Measurements from ENCODE around the gene SEMA5B. TPM values are rescaled to one million over a fixed set of nuclear protein-coding genes. Genes with fewer than 3 reads are reported as not detected.

SEMA5B gene
- total and polyA plus RNA-seq, 2 donors (not counting 1 experiment from before 2014, with no cell fraction given) = not detected

DNA sequence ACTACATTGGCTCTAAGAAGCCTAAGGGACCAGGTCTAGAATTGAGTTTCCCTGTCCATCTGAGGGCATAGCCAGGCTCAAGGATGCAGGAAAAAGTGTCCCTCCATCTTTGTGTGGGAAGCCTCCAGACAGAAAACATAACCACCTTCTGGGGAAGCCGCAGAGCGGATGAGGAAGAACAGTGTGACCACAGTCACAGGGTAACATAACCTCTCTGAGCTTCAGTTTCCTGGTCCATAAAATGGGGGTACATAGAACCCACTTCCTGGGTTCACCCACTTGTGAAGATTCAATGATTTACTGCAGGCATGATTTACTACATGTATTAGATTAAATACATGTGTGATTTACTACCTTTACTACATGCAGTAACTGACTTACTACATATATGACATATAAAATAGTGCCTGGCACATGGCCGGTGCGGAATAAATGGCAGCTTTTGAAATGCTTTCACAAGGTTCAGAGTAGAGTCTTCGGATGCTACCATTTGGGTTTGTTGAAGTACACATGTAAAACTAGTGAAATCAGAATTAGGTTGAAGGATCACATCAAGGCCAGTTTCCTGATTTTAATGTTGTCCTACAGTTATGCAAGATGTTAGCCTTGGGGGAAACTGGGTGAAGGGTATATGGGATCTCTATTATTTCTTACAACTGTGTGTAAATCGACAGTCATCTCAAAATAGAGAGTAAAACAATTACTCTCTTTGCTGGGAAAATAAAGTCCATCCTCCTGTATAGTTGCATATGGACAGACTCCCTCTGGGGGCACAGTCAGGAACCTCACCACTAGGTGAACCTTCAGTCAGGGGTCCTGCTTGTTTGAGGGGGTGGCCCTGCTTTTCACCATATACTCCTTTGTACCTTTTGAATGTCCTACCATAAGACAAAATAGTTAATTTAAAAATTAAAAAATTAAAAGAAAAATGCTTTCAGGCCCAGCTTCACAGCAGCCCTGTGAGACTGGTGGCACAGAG, 86.0 kb downstream of the SEMA5B start:
- H2AFZ ChIP-seq (ENCODE audit: insufficient read depth, low read depth, low read length, poor library complexity, severe bottlenecking) = no peak overlapping the region
- peaks cover 16% of the 10 kb centered on the region for H3K4me1 Mint-ChIP-seq
- H3K27ac ChIP-seq (ENCODE audit: low read length in 2 of 2) = no peak overlapping the region
- TF ChIP-seq, protein P1, sequence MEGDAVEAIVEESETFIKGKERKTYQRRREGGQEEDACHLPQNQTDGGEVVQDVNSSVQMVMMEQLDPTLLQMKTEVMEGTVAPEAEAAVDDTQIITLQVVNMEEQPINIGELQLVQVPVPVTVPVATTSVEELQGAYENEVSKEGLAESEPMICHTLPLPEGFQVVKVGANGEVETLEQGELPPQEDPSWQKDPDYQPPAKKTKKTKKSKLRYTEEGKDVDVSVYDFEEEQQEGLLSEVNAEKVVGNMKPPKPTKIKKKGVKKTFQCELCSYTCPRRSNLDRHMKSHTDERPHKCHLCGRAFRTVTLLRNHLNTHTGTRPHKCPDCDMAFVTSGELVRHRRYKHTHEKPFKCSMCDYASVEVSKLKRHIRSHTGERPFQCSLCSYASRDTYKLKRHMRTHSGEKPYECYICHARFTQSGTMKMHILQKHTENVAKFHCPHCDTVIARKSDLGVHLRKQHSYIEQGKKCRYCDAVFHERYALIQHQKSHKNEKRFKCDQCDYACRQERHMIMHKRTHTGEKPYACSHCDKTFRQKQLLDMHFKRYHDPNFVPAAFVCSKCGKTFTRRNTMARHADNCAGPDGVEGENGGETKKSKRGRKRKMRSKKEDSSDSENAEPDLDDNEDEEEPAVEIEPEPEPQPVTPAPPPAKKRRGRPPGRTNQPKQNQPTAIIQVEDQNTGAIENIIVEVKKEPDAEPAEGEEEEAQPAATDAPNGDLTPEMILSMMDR (IDR thresholded peaks at IDR 0.05) = no peak
- TF ChIP-seq EZH2 (IDR thresholded peaks at IDR 0.05; ENCODE audit: borderline replicate concordance, insufficient read depth, low read depth, low read length, poor library complexity, severe bottlenecking) = no peak
- 82% methylated on average over 4 of the region's 6 CpGs for WGBS (ENCODE audit: insufficient coverage)
- DNase-seq (no peak), ATAC-seq (ENCODE audit: low read depth) (no peak)
- H3K9me3 ChIP-seq (ENCODE audit: control extremely low read depth in 1 of 3, control insufficient read depth in 2 of 3, insufficient read depth in 1 of 3, low read length in 2 of 3) = no peaks in the 10 kb centered on the region
- no peak overlapping the region for H3K9ac ChIP-seq (ENCODE audit: low read length)
- H3K36me3 ChIP-seq (replicated peaks in 1 of 2; ENCODE audit: control extremely low read depth in 1 of 2, control insufficient read depth in 1 of 2, extremely low read depth in 1 of 2, insufficient read depth in 2 of 2, low read length in 1 of 2) = no peaks in the 10 kb centered on the region
- H3K4me1 ChIP-seq (ENCODE audit: control insufficient read depth in 2 of 2, insufficient read depth in 2 of 2, low read length in 2 of 2) = peaks cover 15 to 21% of the 10 kb centered on the region in 2 donors
- intact Hi-C loops (cut with micrococcal nuclease) = loop anchor here (2.0 kb wide), 1 partner anchor 317 kb away; no protein-coding TSS in a partner anchor
- no peaks in the 10 kb centered on the region for H3K9me3 Mint-ChIP-seq (ENCODE audit: insufficient read depth)
- no peak overlapping the region for H3K4me2 ChIP-seq (replicated peaks; ENCODE audit: low read depth, low read length, poor library complexity, severe bottlenecking)
- H3K27me3 ChIP-seq (replicated peaks in 1 of 4; ENCODE audit: control extremely low read depth in 1 of 4, control insufficient read depth in 3 of 4, insufficient read depth in 4 of 4, low read length in 3 of 4) = peaks cover 0 to 5% (median 1%) of the 10 kb centered on the region in 4 experiments
- H3K4me3 Mint-ChIP-seq = no peak overlapping the region
- ChIA-PET POLR2A (no interaction called here), CTCF (interaction anchor here (0.5 to 3.4 kb wide), 7 partner anchors 12 to 783 kb away, joined by 3 to 24 read pairs (median 3); no protein-coding TSS in a partner anchor)
- no peak overlapping the region for H3K27ac Mint-ChIP-seq
- no peaks in the 10 kb centered on the region for H3K79me2 ChIP-seq (ENCODE audit: control insufficient read depth, insufficient read depth, low read length)
- H3K27me3 Mint-ChIP-seq = no peaks in the 10 kb centered on the region
- no peaks in the 10 kb centered on the region for H4K20me1 ChIP-seq (ENCODE audit: control insufficient read depth, insufficient read depth, low read length, poor library complexity, severe bottlenecking)
- H3K4me3 ChIP-seq (ENCODE audit: control extremely low read depth in 1 of 5, extremely low read depth in 1 of 5, insufficient read depth in 1 of 5, low read depth in 2 of 5, low read length in 4 of 5) = no peak overlapping the region

DNA sequence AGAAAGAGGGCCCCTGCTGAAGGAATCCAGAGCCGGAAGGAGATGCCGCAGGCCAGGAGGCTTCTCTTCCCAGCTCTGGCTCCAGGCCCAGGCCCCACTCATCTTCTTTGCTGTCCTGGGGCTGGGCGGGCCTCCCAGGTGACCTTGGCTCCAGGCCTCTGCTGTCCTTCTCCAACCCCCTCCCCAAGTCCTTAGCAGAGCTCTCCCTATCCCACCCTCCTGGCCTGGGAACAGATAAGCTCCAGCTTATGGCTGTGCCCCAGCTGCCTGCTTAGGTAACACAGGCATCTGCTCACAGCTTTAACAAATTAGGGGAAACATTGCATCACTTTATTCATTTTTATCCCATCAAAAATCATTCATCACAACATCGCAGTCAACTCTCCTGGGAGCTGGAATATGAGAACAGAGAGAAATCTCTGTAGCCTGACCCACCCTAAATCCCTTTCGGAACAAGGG, 86.9 kb downstream of the SEMA5B start:
- Histone ChIP-seq H3K9me3 (ENCODE audit: control extremely low read depth in 1 of 3, control insufficient read depth in 2 of 3, insufficient read depth in 1 of 3, low read length in 2 of 3) (no peaks in the 10 kb centered on the region), H3K27me3 (replicated peaks in 1 of 4; ENCODE audit: control extremely low read depth in 1 of 4, control insufficient read depth in 3 of 4, insufficient read depth in 4 of 4, low read length in 3 of 4) (peaks cover 0 to 5% (median 1%) of the 10 kb centered on the region in 4 experiments), H3K27ac (ENCODE audit: low read length in 2 of 2) (no peak overlapping the region), H4K20me1 (ENCODE audit: control insufficient read depth, insufficient read depth, low read length, poor library complexity, severe bottlenecking) (no peaks in the 10 kb centered on the region), H3K79me2 (ENCODE audit: control insufficient read depth, insufficient read depth, low read length) (no peaks in the 10 kb centered on the region), H3K4me1 (ENCODE audit: control insufficient read depth in 2 of 2, insufficient read depth in 2 of 2, low read length in 2 of 2) (peaks cover 15 to 21% of the 10 kb centered on the region in 2 donors), H3K4me3 (ENCODE audit: control extremely low read depth in 1 of 5, extremely low read depth in 1 of 5, insufficient read depth in 1 of 5, low read depth in 2 of 5, low read length in 4 of 5) (no peak overlapping the region), H3K4me2 (replicated peaks; ENCODE audit: low read depth, low read length, poor library complexity, severe bottlenecking) (no peak overlapping the region), H3K9ac (ENCODE audit: low read length) (no peak overlapping the region), H3K36me3 (replicated peaks in 1 of 2; ENCODE audit: control extremely low read depth in 1 of 2, control insufficient read depth in 1 of 2, extremely low read depth in 1 of 2, insufficient read depth in 2 of 2, low read length in 1 of 2) (no peaks in the 10 kb centered on the region), H2AFZ (ENCODE audit: insufficient read depth, low read depth, low read length, poor library complexity, severe bottlenecking) (no peak overlapping the region)
- DNase-seq (no peak), ATAC-seq (ENCODE audit: low read depth) (no peak)
- Mint-ChIP-seq H3K27ac (no peak overlapping the region), H3K4me3 (no peak overlapping the region), H3K27me3 (peaks cover 4% of the 10 kb centered on the region), H3K9me3 (ENCODE audit: insufficient read depth) (no peaks in the 10 kb centered on the region), H3K4me1 (peaks cover 16% of the 10 kb centered on the region)
- intact Hi-C loops (cut with micrococcal nuclease) = no loop called here
- POLR2A ChIA-PET = no interaction called here
- TF ChIP-seq, protein P1 (IDR thresholded peaks at IDR 0.05) = no peak
- TF ChIP-seq EZH2 (IDR thresholded peaks at IDR 0.05; ENCODE audit: borderline replicate concordance, insufficient read depth, low read depth, low read length, poor library complexity, severe bottlenecking) = no peak
- CTCF ChIA-PET = interaction anchor here (3.4 kb wide), 1 partner anchor 88 kb away, joined by 24 read pairs; no protein-coding TSS in a partner anchor
- 80% methylated on average over 2 of the region's 5 CpGs for WGBS (ENCODE audit: insufficient coverage)
